GM10248 (cell line): ENCODE data around the gene TMEM139.
"Not testable (repeated sequence)": the region's sequence is repeated elsewhere in the genome, so short reads cannot be mapped to it uniquely, and the experiment has no call there.

Experiments
- CTCF ChIA-PET: fragments of 300-600 bp; sonication (Branson Sonifier 250); formaldehyde crosslinking; extraction: SDS; loops from one replicate; lab custom pipeline; 2021; ENCODE audit warnings: antibody characterized with exemption; lab: Yijun Ruan, JAX
- POLR2A ChIA-PET: fragments of 350-650 bp; sonication (Branson Sonifier 250); formaldehyde crosslinking; extraction: SDS; loops from one replicate; lab custom pipeline; 2020; ENCODE audit warnings: antibody characterized with exemption; lab: Yijun Ruan, JAX
- DNase-seq: peaks from one replicate; pipeline ENCODE4 v3.0.0; 2012; ENCODE audit errors: extremely low spot score
- TF ChIP-seq, protein P1 (sequence below): IDR thresholded peaks from 2 replicates; pipeline ENCODE4 v1.5.1; 2012; ENCODE audit warnings: mild to moderate bottlenecking, low read depth; ENCODE audit errors: extremely low read depth, missing control alignments, control extremely low read depth

Gene TMEM139

DNA sequence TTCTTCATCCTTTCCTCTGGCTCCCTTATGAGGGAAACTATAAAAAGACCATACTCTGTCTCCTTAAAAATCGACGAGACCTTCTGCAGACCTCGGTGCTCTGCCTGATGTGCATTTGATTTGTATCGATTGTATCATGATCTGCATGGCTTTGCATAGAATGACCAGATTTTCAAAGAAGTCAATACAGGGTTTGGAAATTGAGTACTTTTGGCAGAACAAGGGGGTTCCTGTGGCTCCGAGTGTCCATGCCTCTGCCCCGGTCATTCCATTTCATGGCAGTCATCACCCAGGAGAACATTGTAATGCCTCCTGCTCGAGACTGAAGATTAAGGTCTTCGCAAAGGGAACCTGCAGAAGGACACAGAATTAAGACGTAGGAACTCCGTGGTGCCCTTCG lies 4.1 kb downstream of the TMEM139 start:
- TF ChIP-seq, protein P1, sequence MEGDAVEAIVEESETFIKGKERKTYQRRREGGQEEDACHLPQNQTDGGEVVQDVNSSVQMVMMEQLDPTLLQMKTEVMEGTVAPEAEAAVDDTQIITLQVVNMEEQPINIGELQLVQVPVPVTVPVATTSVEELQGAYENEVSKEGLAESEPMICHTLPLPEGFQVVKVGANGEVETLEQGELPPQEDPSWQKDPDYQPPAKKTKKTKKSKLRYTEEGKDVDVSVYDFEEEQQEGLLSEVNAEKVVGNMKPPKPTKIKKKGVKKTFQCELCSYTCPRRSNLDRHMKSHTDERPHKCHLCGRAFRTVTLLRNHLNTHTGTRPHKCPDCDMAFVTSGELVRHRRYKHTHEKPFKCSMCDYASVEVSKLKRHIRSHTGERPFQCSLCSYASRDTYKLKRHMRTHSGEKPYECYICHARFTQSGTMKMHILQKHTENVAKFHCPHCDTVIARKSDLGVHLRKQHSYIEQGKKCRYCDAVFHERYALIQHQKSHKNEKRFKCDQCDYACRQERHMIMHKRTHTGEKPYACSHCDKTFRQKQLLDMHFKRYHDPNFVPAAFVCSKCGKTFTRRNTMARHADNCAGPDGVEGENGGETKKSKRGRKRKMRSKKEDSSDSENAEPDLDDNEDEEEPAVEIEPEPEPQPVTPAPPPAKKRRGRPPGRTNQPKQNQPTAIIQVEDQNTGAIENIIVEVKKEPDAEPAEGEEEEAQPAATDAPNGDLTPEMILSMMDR, result no peak
- CTCF ChIA-PET, result interaction anchor here (1.2 to 3.1 kb wide), 6 partner anchors 9 to 49 kb away, joined by 3 to 21 read pairs (median 6); no protein-coding TSS in a partner anchor
- POLR2A ChIA-PET, result no interaction called here
- no peak for DNase-seq

DNA sequence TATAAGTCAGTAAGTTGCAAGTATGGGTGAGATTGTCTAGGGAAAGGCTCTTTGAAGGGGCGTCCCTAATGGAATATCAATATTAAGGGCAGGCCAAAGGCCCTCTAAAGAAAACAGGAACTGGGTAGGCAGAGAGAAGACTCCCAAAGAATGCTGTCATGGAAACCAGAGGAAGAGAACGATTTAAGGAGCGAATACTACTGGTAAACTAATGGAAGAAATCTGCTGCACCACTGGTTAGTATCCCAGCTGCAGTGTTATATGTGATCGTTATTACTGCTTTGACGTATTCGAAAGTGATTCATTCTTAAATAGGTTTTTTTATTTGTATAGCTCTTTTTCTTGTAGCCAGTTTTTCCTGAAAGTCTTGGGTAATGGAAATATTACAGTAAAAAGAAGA lies 4.7 kb downstream of the TMEM139 start:
- TF ChIP-seq, protein P1, result no peak
- POLR2A ChIA-PET, result interaction anchor here (0.7 to 0.8 kb wide), 2 partner anchors 10 to 13 kb away, joined by 6 to 21 read pairs; no protein-coding TSS in a partner anchor
- CTCF ChIA-PET, result interaction anchor here (0.8 to 3.5 kb wide), 3 partner anchors 11 to 49 kb away, joined by 3 to 18 read pairs (median 4); partner anchors contain the start of gene GSTK1
- DNase-seq, result no peak

- POLR2A ChIA-PET, result interaction anchor here (0.7 to 0.8 kb wide), 2 partner anchors 9 to 14 kb away, joined by 6 to 21 read pairs; no protein-coding TSS in a partner anchor
- CTCF ChIA-PET, result interaction anchor here (0.8 to 3.5 kb wide), 4 partner anchors 9 to 49 kb away, joined by 3 to 18 read pairs (median 4); partner anchors contain the start of gene GSTK1
Observed at GRCh38 chr7:143289888-143290287, 5.1 kb downstream of the TMEM139 start.

GRCh38 chr7:143290293-143290692 lies 5.5 kb downstream of the TMEM139 start:
- POLR2A ChIA-PET, result no interaction called here
- TF ChIP-seq, protein P1, result no peak
- no peak for DNase-seq
- CTCF ChIA-PET, result interaction anchor here (1.1 to 3.5 kb wide), 4 partner anchors 9 to 27 kb away, joined by 3 to 18 read pairs (median 4); partner anchors contain the start of gene GSTK1

More at GRCh38 chr7:143289888-143290287, 5.1 kb downstream of the TMEM139 start:
- DNase-seq, result not testable (repeated sequence)

GRCh38 chr7:143292876-143293275 lies 8.1 kb downstream of the TMEM139 start:
- TF ChIP-seq, protein P1, result no peak
- DNase-seq, result no peak
- CTCF ChIA-PET, result interaction anchor here (1.2 to 3.1 kb wide), 8 partner anchors 12 to 87 kb away, joined by 3 to 16 read pairs (median 4); no protein-coding TSS in a partner anchor
- POLR2A ChIA-PET, result interaction anchor here (0.7 kb wide), 1 partner anchor 69 kb away, joined by 5 read pairs; no protein-coding TSS in a partner anchor

GRCh38 chr7:143295870-143296269 lies 11.1 kb downstream of the TMEM139 start:
- ChIA-PET POLR2A (no interaction called here), CTCF (interaction anchor here (2.6 to 3.0 kb wide), 2 partner anchors 10 to 55 kb away, joined by 10 to 20 read pairs; no protein-coding TSS in a partner anchor)
- TF ChIP-seq, protein P1, result no peak
- DNase-seq, result no peak

- CTCF ChIA-PET, result interaction anchor here (1.1 to 3.0 kb wide), 4 partner anchors 8 to 56 kb away, joined by 4 to 20 read pairs (median 8); partner anchors contain the start of gene CASP2
- DNase-seq, result no peak
- TF ChIP-seq, protein P1, result no peak
Observed at GRCh38 chr7:143296686-143297085, 11.9 kb downstream of the TMEM139 start.

More at GRCh38 chr7:143296686-143297085, 11.9 kb downstream of the TMEM139 start:
- POLR2A ChIA-PET, result interaction anchor here (0.7 kb wide), 1 partner anchor 9 kb away, joined by 3 read pairs; the partner anchor contains the start of gene CASP2
